ENCODE results near the gene PLBD2. TPM values are rescaled to one million over a fixed set of nuclear protein-coding genes. Genes with fewer than 3 reads are reported as not detected.

The PLBD2 gene
- total and polyA plus RNA-seq, 9 of the 15 experiments (the other 6 are each of a cell fraction or from before 2014, with no cell fraction given), result 2.4 to 37.4 (median 6.0) TPM

DNA sequence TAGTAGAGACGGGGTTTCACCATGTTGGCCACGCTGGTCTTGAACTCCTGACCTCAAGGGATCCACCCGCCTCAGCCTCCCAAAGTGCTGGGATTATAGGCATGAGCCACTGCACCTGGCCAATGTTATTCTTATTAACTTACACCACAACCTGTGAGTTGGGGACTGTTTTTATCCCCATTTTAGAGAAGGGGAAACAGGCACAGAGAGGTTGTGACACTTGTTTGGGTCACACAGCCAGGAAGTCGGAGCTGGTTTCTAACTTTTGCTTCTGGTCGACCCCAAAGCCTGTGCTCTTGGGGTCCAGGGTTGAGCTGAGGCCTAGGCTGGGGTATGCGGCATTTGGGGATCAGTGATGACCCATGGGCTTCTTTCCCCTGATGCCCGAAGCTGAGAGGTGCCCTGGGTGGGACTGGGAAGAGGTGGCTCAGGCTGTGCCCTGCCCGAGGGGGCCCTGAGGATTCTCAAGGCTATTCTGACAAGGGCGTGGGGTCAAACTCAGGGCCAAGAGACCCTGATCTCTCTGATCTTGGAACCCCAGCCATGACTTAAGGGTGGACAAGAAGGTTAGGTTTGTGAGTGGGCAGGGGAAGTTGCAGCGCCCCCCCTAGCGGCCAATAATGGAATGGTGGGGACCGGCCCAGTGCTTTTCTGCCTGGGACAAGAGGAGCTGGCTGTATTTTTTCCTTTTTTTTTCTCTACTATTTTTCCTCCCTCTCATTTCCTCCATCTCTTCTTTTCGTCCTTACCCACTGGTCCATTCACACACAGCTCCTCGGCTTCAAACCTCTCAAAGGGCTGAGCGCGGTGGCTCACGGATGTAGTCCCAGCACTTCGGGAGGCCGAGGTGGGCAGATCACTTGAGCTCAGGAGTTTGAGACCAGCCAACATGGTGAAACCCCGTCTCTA is 66.8 kb downstream of the PLBD2 start (continued):
- no peak for TF ChIP-seq SMAD1 (IDR thresholded peaks at IDR 0.05; ENCODE audit: low read depth, low read length, partially characterized antibody)
- TF ChIP-seq HLTF (IDR thresholded peaks at IDR 0.05), result no peak
- TF ChIP-seq SMAD4 (CRISPR knock-in tag; conservative IDR thresholded peaks at IDR 0.05), result no peak
- no peak for TF ChIP-seq BCLAF1 (IDR thresholded peaks at IDR 0.05; ENCODE audit: borderline replicate concordance in 1 of 2, control insufficient read depth in 1 of 2, low read depth in 2 of 2, low read length in 1 of 2)
- no peak for TF ChIP-seq EP400 (IDR thresholded peaks at IDR 0.05)
- no peak for TF ChIP-seq ZNF12 (CRISPR knock-in tag; IDR thresholded peaks at IDR 0.05)
- no peak for TF ChIP-seq TFAM (CRISPR knock-in tag; conservative IDR thresholded peaks at IDR 0.05)
- no peak for TF ChIP-seq CTBP1 (IDR thresholded peaks at IDR 0.05; ENCODE audit: borderline replicate concordance)
- peak; percentile 30 for TF ChIP-seq KDM5B (IDR thresholded peaks at IDR 0.05; ENCODE audit: insufficient replicate concordance, low read depth, low read length)
- no peak for TF ChIP-seq MIER1 (IDR thresholded peaks at IDR 0.05; ENCODE audit: low read depth)
- TF ChIP-seq MAFG (tag; conservative IDR thresholded peaks at IDR 0.05), result no peak
- no peak for TF ChIP-seq ZNF217 (CRISPR knock-in tag; IDR thresholded peaks at IDR 0.05)
- TF ChIP-seq GTF2F1 (IDR thresholded peaks at IDR 0.05; ENCODE audit: low read depth, low read length), result no peak
- TF ChIP-seq TCF7L2 (IDR thresholded peaks at IDR 0.05; ENCODE audit: low read depth, low read length), result no peak
- TF ChIP-seq ZBTB17 (CRISPR knock-in tag; IDR thresholded peaks at IDR 0.05), result no peak
- TF ChIP-seq HCFC1 (IDR thresholded peaks at IDR 0.05; ENCODE audit: low read depth, low read length), result no peak
- TF ChIP-seq NFIX (CRISPR knock-in tag; IDR thresholded peaks at IDR 0.05; ENCODE audit: low read depth), result no peak
- peak; percentile 80 for TF ChIP-seq SMC3 (conservative IDR thresholded peaks at IDR 0.05; ENCODE audit: insufficient read depth, low read depth, low read length)
- TF ChIP-seq ZKSCAN3 (CRISPR knock-in tag; IDR thresholded peaks at IDR 0.05), result no peak
- TF ChIP-seq PHF20 (IDR thresholded peaks at IDR 0.05; ENCODE audit: partially characterized antibody), result peak; percentile 48

Measured in K562 (cell line).